H1 (cell line): ENCODE measurements around the gene ZNF577. TPM values are rescaled to one million over a fixed set of nuclear protein-coding genes. Genes with fewer than 3 reads are reported as not detected.

Experiments
- CTCF ChIA-PET: fragments of 300-600 bp; sonication (Branson Sonifier 250); formaldehyde crosslinking; loops from one replicate; lab custom pipeline; 2021; ENCODE audit not compliant: partially characterized antibody; lab: Charles Lee
- POLR2A ChIA-PET: fragments of 300-600 bp; sonication (Branson Sonifier 250); formaldehyde crosslinking; loops from one replicate; lab custom pipeline; 2021; ENCODE audit warnings: inconsistent platforms; ENCODE audit not compliant: partially characterized antibody; lab: Charles Lee
- DNase-seq, 2 experiments: peaks; one replicate each; pipeline versions ENCODE4 v3.0.0 to v3.0.0-alpha.2; 2010 to 2022; ENCODE audit warnings: low spot score in 2 of 2, low read depth in 1 of 2, mixed read lengths in 1 of 2
- FAIRE-seq: peaks from 2 replicates; lab custom pipeline; 2011; peaks lifted over from hg19 to GRCh38; lab: Jason Lieb, UNC
- H2AFZ ChIP-seq: 2 replicates; pipeline ENCODE4 v1.8.1; 2012; ENCODE audit warnings: low read length, inconsistent platforms
- H2AK5ac ChIP-seq: 2 replicates; pipeline ENCODE4 v1.6.1; 2013; ENCODE audit warnings: low read depth, low read length
- H2BK120ac ChIP-seq: replicated peaks from 2 replicates; pipeline ENCODE3; 2013; ENCODE audit warnings: low read depth, low read length, inconsistent platforms
- H2BK12ac ChIP-seq: 2 replicates; pipeline ENCODE4 v1.6.1; 2013; ENCODE audit warnings: low read depth, low read length
- H2BK15ac ChIP-seq: 2 replicates; pipeline ENCODE4 v1.6.1; 2013; ENCODE audit warnings: low read length
- H2BK20ac ChIP-seq: 2 replicates; pipeline ENCODE4 v1.6.1; 2013; ENCODE audit warnings: low read length
- H2BK5ac ChIP-seq: 2 replicates; pipeline ENCODE4 v1.6.1; 2013; ENCODE audit warnings: low read depth, low read length
- H3K14ac ChIP-seq: 2 replicates; pipeline ENCODE4 v1.6.1; 2013; ENCODE audit warnings: inconsistent platforms; ENCODE audit not compliant: insufficient read length
- H3K18ac ChIP-seq: 2 replicates; pipeline ENCODE4 v1.6.1; 2013; ENCODE audit warnings: low read length; ENCODE audit errors: extremely low read depth
- H3K23ac ChIP-seq: 2 replicates; pipeline ENCODE4 v1.6.1; 2013; ENCODE audit warnings: inconsistent platforms; ENCODE audit not compliant: insufficient read length
- H3K23me2 ChIP-seq: 2 replicates; pipeline ENCODE4 v1.6.1; 2013; ENCODE audit warnings: low read depth, low read length
- H3K27ac ChIP-seq: 2 replicates; pipeline ENCODE4 v1.6.1; 2011; ENCODE audit warnings: low read depth, low read length, inconsistent platforms
- H3K27me3 ChIP-seq, 4 experiments: replicated peaks in 1 of 4; 1 replicate in 1 of 4; 2 replicates in 3 of 4; pipeline versions ENCODE4 v1.6.1 to v1.8.1; 2011 to 2013; ENCODE audit warnings: low read length in 3 of 4, mild to moderate bottlenecking in 3 of 4, inconsistent platforms in 2 of 4, mixed read lengths in 2 of 4, moderate library complexity in 1 of 4; ENCODE audit not compliant: control insufficient read depth in 3 of 4, insufficient read depth in 3 of 4; ENCODE audit errors: extremely low read depth in 1 of 4
- H3K36me3 ChIP-seq, 4 experiments: 2 replicates each; pipeline versions ENCODE4 v1.6.1 to v1.8.1; 2011 to 2013; ENCODE audit warnings: mild to moderate bottlenecking in 4 of 4, low read length in 3 of 4, moderate library complexity in 2 of 4, control low read depth in 1 of 4, inconsistent platforms in 1 of 4; ENCODE audit not compliant: insufficient read depth in 4 of 4, control insufficient read depth in 2 of 4
- H3K4ac ChIP-seq: replicated peaks from 2 replicates; pipeline ENCODE3; 2013; ENCODE audit warnings: low read length, low read depth, mixed read lengths, inconsistent platforms; ENCODE audit not compliant: insufficient read length
- H3K4me1 ChIP-seq, 4 experiments: replicated peaks in 1 of 4; 1 replicate in 1 of 4; 2 replicates in 3 of 4; pipeline versions ENCODE4 v1.6.1 to v1.8.1; 2011 to 2013; ENCODE audit warnings: low read length in 3 of 4, inconsistent platforms in 2 of 4, mixed read lengths in 1 of 4; ENCODE audit not compliant: insufficient read depth in 4 of 4, control insufficient read depth in 3 of 4
- H3K4me2 ChIP-seq, 2 experiments: 2 replicates each; pipeline versions ENCODE4 v1.6.1 to v1.8.1; 2011 to 2013; ENCODE audit warnings: low read depth in 2 of 2, low read length in 2 of 2, control low read depth in 1 of 2, inconsistent platforms in 1 of 2, mild to moderate bottlenecking in 1 of 2; ENCODE audit not compliant: insufficient read depth in 1 of 2
- H3K4me3 ChIP-seq, 4 experiments: fragments of 200-600, 300-600 bp in 1 of 4; sonication (generic), shearing (Covaris generic), sonication (Bioruptor Twin) in 1 of 4; 2 replicates each; pipeline versions ENCODE4 v1.5.1 to v1.8.1; 2011 to 2016; ENCODE audit warnings: low read length in 4 of 4, low read depth in 3 of 4, control low read depth in 2 of 4, inconsistent platforms in 2 of 4, mild to moderate bottlenecking in 2 of 4, mixed read lengths in 1 of 4, moderate library complexity in 1 of 4; ENCODE audit not compliant: insufficient read depth in 2 of 4; ENCODE audit errors: extremely low read depth in 1 of 4
- H3K56ac ChIP-seq: replicated peaks from 2 replicates; pipeline ENCODE3; 2013; ENCODE audit warnings: low read depth, mild to moderate bottlenecking, mixed read lengths, low read length, inconsistent platforms; ENCODE audit not compliant: insufficient read length
- H3K79me1 ChIP-seq: 2 replicates; pipeline ENCODE4 v1.6.1; 2013; ENCODE audit warnings: low read depth, low read length, control low read depth
- H3K79me2 ChIP-seq, 2 experiments: 2 replicates each; pipeline versions ENCODE4 v1.6.1 to v1.8.1; 2012 to 2013; ENCODE audit warnings: low read length in 2 of 2, mild to moderate bottlenecking in 2 of 2, inconsistent platforms in 1 of 2; ENCODE audit not compliant: insufficient read depth in 2 of 2, control insufficient read depth in 1 of 2
- H3K9ac ChIP-seq, 4 experiments: replicated peaks in 1 of 4; 1 replicate in 1 of 4; 2 replicates in 3 of 4; pipeline versions ENCODE4 v1.6.1 to v1.8.1; 2011 to 2013; ENCODE audit warnings: low read depth in 3 of 4, low read length in 3 of 4, control low read depth in 2 of 4, mild to moderate bottlenecking in 2 of 4, moderate library complexity in 2 of 4, inconsistent platforms in 1 of 4; ENCODE audit errors: extremely low read depth in 1 of 4
- H3K9me3 ChIP-seq, 2 experiments: 2 replicates each; pipeline versions ENCODE4 v1.6.1 to v1.8.1; 2012 to 2013; ENCODE audit warnings: mild to moderate bottlenecking in 2 of 2, moderate library complexity in 2 of 2, control low read depth in 1 of 2, inconsistent platforms in 1 of 2, low read depth in 1 of 2, low read length in 1 of 2, mixed read lengths in 1 of 2; ENCODE audit not compliant: insufficient read depth in 2 of 2
- H4K20me1 ChIP-seq, 2 experiments: replicated peaks in 1 of 2; 2 replicates each; pipeline versions ENCODE3 to v1.8.1; 2011 to 2013; ENCODE audit warnings: inconsistent platforms in 2 of 2, low read length in 2 of 2, mild to moderate bottlenecking in 1 of 2; ENCODE audit not compliant: insufficient read depth in 2 of 2, control insufficient read depth in 1 of 2
- H4K5ac ChIP-seq: 2 replicates; pipeline ENCODE4 v1.6.1; 2013; ENCODE audit warnings: low read length, low read depth, mixed read lengths, inconsistent platforms; ENCODE audit not compliant: insufficient read length
- H4K8ac ChIP-seq: 2 replicates; pipeline ENCODE4 v1.8.0; 2013; ENCODE audit warnings: mild to moderate bottlenecking, moderate library complexity, low read length, inconsistent platforms; ENCODE audit not compliant: insufficient read depth; ENCODE audit errors: extremely low read depth
- H4K91ac ChIP-seq: replicated peaks from 2 replicates; pipeline ENCODE3; 2013; ENCODE audit warnings: low read length, mixed read lengths, inconsistent platforms; ENCODE audit not compliant: insufficient read length
- CREB1 ChIP-seq: IDR thresholded peaks from 2 replicates; pipeline ENCODE4 v1.6.1; 2012; ENCODE audit warnings: inconsistent platforms
- NANOG ChIP-seq: IDR thresholded peaks from 2 replicates; pipeline ENCODE4 v1.6.1; 2011; ENCODE audit warnings: low read length, low read depth, mild to moderate bottlenecking, inconsistent platforms; ENCODE audit not compliant: insufficient read depth, poor library complexity, severe bottlenecking
- SIRT6 ChIP-seq: IDR thresholded peaks from one replicate; pipeline ENCODE4 v1.7.1; 2012; ENCODE audit warnings: low read length, inconsistent platforms
- YY1 ChIP-seq: IDR thresholded peaks from 2 replicates; pipeline ENCODE4 v1.6.1; 2011; ENCODE audit warnings: low read depth, mild to moderate bottlenecking, low read length
- WGBS, 2 experiments: shearing (Covaris generic) in 1 of 2; methylation state at CpG; one replicate each; pipeline versions ENCODE4 v1.1.6 to v1.1.7; 2013 to 2015; ENCODE audit warnings: low lambda C conversion rate in 2 of 2, mixed read lengths in 2 of 2, inconsistent platforms in 1 of 2, low coverage in 1 of 2, missing lambda C conversion rate in 1 of 2; ENCODE audit not compliant: insufficient replicate concordance in 2 of 2, insufficient coverage in 1 of 2, insufficient read length in 1 of 2; ENCODE audit errors: extremely low coverage in 1 of 2, missing lambda C conversion rate in 1 of 2; 5-methylcytosine and 5-hydroxymethylcytosine counted together
- polyA plus RNA-seq, 7 experiments: library from polyadenylated mRNA; depleted of rRNA in 3 of 7; stranded (reverse) in 5 of 7; unstranded in 2 of 7; fragments of >200 nt in 5 of 7; fragments of 200-250 nt in 2 of 7; gene quantifications; 1 replicate in 5 of 7; 2 replicates in 1 of 7; 4 replicates in 1 of 7; pipeline versions ENCODE4 v1.2.1 to v1.2.3, GENCODE V29; 2011 to 2013; ENCODE audit warnings: missing spikeins in 2 of 7, mixed read lengths in 2 of 7
- total RNA-seq: library from RNA; stranded (reverse); fragmentation: NEBNext Ultra II Directional; extraction: Animal tissue kit (Norgen Biotek cat#: 25700); gene quantifications from 2 replicates; pipeline ENCODE4 v1.2.1, GENCODE V29; 2021

Gene ZNF577
- total and polyA plus RNA-seq, 2 of the 8 experiments (the other 6 are each of a cell fraction or from before 2014, with no cell fraction given), result 13.8 to 14.9 TPM

GRCh38 chr19:51837145-51837544 is 50.6 kb downstream of the ZNF577 start:
- POLR2A ChIA-PET, result interaction anchor here (1.3 kb wide), 1 partner anchor 18 kb away, joined by 3 read pairs; no protein-coding TSS in a partner anchor
- WGBS, 2 experiments, result 88% methylated on average over 2 of the region's 2 CpGs; no CpG with 5 or more reads in 1 of the 2 experiments
- no peak for DNase-seq
- Histone ChIP-seq H3K27me3 (no peaks in the 10 kb centered on the region), H3K27ac (no peak overlapping the region), H3K4me1 (no peaks in the 10 kb centered on the region), H2BK12ac (no peak overlapping the region), H2BK120ac (no peak overlapping the region), H3K4ac (no peak overlapping the region), H3K56ac (no peak overlapping the region), H4K8ac (no peak overlapping the region), H2BK15ac (no peak overlapping the region), H3K14ac (no peak overlapping the region), H3K4me3 (no peak overlapping the region), H3K23ac (no peak overlapping the region), H4K91ac (no peak overlapping the region), H2AFZ (no peak overlapping the region), H3K9ac (no peak overlapping the region), H2BK20ac (no peak overlapping the region), H2BK5ac (no peak overlapping the region), H4K5ac (no peak overlapping the region), H3K18ac (no peak overlapping the region), H3K79me1 (no peaks in the 10 kb centered on the region), H4K20me1 (no peaks in the 10 kb centered on the region), H3K23me2 (no peaks in the 10 kb centered on the region), H3K4me2 (no peak overlapping the region), H3K9me3 (peaks cover 19 to 24% of the 10 kb centered on the region in 2 experiments), H2AK5ac (no peak overlapping the region), H3K36me3 (peaks cover 0 to 3% (median 0%) of the 10 kb centered on the region in 4 experiments; a peak in 2 of 8 replicates), H3K79me2 (no peaks in the 10 kb centered on the region)
- CTCF ChIA-PET, result interaction anchor here (1.7 kb wide), 1 partner anchor 28 kb away, joined by 4 read pairs; no protein-coding TSS in a partner anchor
- no peak for FAIRE-seq
- TF ChIP-seq YY1 (no peak), CREB1 (no peak), NANOG (no peak), SIRT6 (no peak)
